GM20431 (cell line): ENCODE results near the gene LMAN1L.

ENCODE experiments used
- in situ Hi-C: fragments of 300-500 bp; cut with MseI, MboI; formaldehyde crosslinking; loops from one replicate; pipeline ENCODE4 v1.15.0; 2020; ENCODE audit warnings: low sequenced_read_pairs; ENCODE audit not compliant: unreplicated experiment

The LMAN1L gene

DNA sequence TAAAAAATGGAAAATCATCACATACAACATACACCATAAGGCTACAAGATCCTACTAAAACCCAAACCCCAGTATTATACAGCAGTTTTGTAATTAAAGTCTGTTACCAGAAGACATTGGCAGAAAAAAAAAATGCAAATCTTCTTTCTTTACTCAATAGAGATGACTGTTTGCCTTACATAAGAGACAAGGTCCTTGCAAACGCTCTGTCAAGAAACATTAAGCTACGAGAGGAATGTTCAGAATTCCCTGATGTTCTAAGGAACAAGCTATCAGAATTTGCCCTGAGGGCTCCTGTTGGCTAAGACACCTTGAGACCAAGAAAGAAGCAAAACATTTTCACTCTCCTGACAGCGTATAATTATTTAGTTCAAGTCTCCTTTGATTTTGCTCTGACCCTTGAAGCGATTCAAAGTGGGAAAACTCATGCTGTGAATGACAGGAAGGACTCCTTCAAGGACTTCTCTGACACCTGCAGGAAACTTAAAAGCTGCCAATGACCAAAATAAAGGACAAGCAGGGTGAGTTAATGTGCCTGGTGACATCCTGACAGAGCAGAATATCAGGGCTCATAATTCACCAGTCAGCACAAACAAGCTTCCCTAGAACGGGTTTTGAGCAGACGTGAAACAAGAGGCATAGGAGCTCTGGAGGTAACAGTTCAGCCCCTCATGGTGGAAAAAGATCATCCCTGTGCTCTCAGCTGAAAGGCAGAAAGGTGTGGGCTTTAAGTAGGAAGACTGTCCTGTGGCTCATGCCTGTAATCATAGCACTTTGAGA, 58.0 kb downstream of the LMAN1L start:
- in situ Hi-C loops, result no loop called here

- in situ Hi-C loops, result no loop called here
Measured at GRCh38 chr15:74872702-74873035, 60.0 kb downstream of the LMAN1L start.

GRCh38 chr15:74873036-74873755, 60.6 kb downstream of the LMAN1L start, which contains the start of gene SCAMP2:
SCAMP2 (minus strand) TSS chr15:74873365; CDS start chr15:74873255, 110 bp downstream.
- in situ Hi-C loops, result no loop called here

GRCh38 chr15:74873756-74874424, 61.3 kb downstream of the LMAN1L start:
- in situ Hi-C loops, result no loop called here
